BJ (cell line): Measurements from ENCODE around the gene SMARCC1. TPM values are rescaled to one million over a fixed set of nuclear protein-coding genes. Genes with fewer than 3 reads are reported as not detected.

Experiments
- CTCF ChIA-PET: fragments of 350-600 bp; formaldehyde crosslinking; extraction: SDS; loops from one replicate; lab custom pipeline; 2021; ENCODE audit warnings: antibody characterized with exemption, inconsistent platforms; lab: Yijun Ruan, JAX
- POLR2A ChIA-PET: fragments of 300-600 bp; sonication (Branson Sonifier 250); formaldehyde crosslinking; extraction: SDS; loops from one replicate; lab custom pipeline; 2021; ENCODE audit warnings: antibody characterized with exemption; lab: Charles Lee
- DNase-seq: peaks from one replicate; pipeline ENCODE4 v3.0.0-alpha.2; 2011; ENCODE audit warnings: low read depth
- H3K27me3 ChIP-seq: 2 replicates; pipeline ENCODE4 v1.6.0; 2011; ENCODE audit warnings: low read length; ENCODE audit not compliant: control insufficient read depth, insufficient read depth
- H3K36me3 ChIP-seq: 2 replicates; pipeline ENCODE4 v1.5.1; 2011; ENCODE audit warnings: low read length; ENCODE audit not compliant: control insufficient read depth, insufficient read depth
- H3K4me3 ChIP-seq: 2 replicates; pipeline ENCODE4 v1.5.1; 2011; ENCODE audit warnings: low read depth, mild to moderate bottlenecking, control low read depth, low read length
- CTCF ChIP-seq: IDR thresholded peaks from 2 replicates; pipeline ENCODE4 v1.5.1; 2011; ENCODE audit warnings: low read depth, mild to moderate bottlenecking, control low read depth, inconsistent platforms, low read length, moderate library complexity; ENCODE audit not compliant: insufficient read depth
- polyA plus RNA-seq: library from polyadenylated mRNA; depleted of rRNA; stranded (reverse); fragments of >200 nt; gene quantifications from 2 replicates; pipeline ENCODE4 v1.2.3, GENCODE V29; 2011

The SMARCC1 gene
- polyA plus RNA-seq, 1 experiment: 25.8 TPM

DNA sequence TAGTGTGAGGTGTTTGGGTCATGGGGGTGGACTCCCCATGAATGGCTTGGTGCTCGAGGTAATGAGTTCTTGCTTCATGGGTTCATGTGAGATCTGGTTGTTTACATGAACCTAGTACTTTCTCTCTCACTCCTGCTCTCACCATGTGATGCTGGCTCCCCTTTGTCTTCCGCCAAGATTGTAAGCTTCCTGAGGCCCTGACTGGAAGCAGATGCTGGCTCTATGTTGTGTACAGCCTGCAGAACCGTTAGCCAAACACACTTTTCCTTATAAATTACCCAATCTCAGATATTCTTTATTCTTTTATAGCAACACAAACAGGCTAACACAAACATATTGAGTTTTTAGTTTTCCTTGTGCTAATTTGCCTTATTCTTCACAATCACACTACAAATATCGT lies 199.9 kb downstream of the SMARCC1 start:
- CTCF ChIA-PET: no interaction called here
- Histone ChIP-seq H3K36me3 (peaks cover 2% of the 10 kb centered on the region; the same call in 1 of the 2 replicates), H3K4me3 (no peak overlapping the region), H3K27me3 (peaks cover 14% of the 10 kb centered on the region)
- no peak for DNase-seq
- no peak for TF ChIP-seq CTCF
- POLR2A ChIA-PET: no interaction called here

GRCh38 chr3:47581422-47581821 lies 200.3 kb downstream of the SMARCC1 start:
- H3K4me3 ChIP-seq: no peak overlapping the region
- DNase-seq: no peak
- no peak for TF ChIP-seq CTCF
- H3K36me3 ChIP-seq: no peaks in the 10 kb centered on the region
- POLR2A ChIA-PET: no interaction called here
- CTCF ChIA-PET: no interaction called here
- H3K27me3 ChIP-seq: peaks cover 16% of the 10 kb centered on the region

DNA sequence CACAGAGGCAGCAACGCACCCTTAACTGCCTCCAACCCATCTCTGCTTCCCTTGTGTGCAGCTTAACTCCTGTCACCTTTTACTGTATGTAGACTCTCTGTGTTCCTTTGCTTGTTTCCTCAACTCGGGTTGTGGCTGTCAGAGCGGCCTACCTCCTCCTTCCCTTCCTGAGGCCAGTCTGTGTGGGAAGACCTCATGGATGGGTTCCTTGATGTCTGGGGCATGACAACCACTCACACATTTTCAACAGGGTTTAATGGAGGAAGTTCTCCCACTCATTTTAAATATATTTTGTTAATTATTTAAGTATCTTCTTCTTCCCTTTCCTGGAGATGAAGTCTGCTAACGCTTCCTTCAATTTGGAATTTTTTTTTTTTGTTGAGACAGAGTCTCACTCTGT lies 201.2 kb downstream of the SMARCC1 start:
- ChIA-PET CTCF (no interaction called here), POLR2A (no interaction called here)
- H3K36me3 ChIP-seq: no peaks in the 10 kb centered on the region
- TF ChIP-seq CTCF: no peak
- peaks cover 18% of the 10 kb centered on the region for H3K27me3 ChIP-seq
- no peak for DNase-seq
- no peak overlapping the region for H3K4me3 ChIP-seq

- ChIA-PET CTCF (no interaction called here), POLR2A (no interaction called here)
- DNase-seq: no peak
- H3K27me3 ChIP-seq: peaks cover 19% of the 10 kb centered on the region
- H3K36me3 ChIP-seq: no peaks in the 10 kb centered on the region
- no peak for TF ChIP-seq CTCF
- H3K4me3 ChIP-seq: no peak overlapping the region
Observed at GRCh38 chr3:47579875-47580274, 201.8 kb downstream of the SMARCC1 start.

GRCh38 chr3:47578691-47579632 lies 202.7 kb downstream of the SMARCC1 start, which contains the start of gene CSPG5:
CSPG5 (minus strand) TSS chr3:47578865; CDS start chr3:47578693, 172 bp downstream.
- Histone ChIP-seq H3K36me3 (no peaks in the 10 kb centered on the region), H3K27me3 (peaks cover 23% of the 10 kb centered on the region), H3K4me3 (peak within 1 kb of the TSS; percentile 53)
- TF ChIP-seq CTCF: no peak
- ChIA-PET POLR2A (no interaction called here), CTCF (interaction anchor here (0.6 kb wide), 1 partner anchor 182 kb away, joined by 3 read pairs; no protein-coding TSS in a partner anchor)
- no peak for DNase-seq
